NCI-H2029 treated with DMSO at 0.1 percent for 48 hours (cell line): ENCODE measurements around the gene CLDN15.
A peak's percentile ranks its signal among the peaks of the same experiment; 100 is the strongest.
"Not testable (repeated sequence)": the region's sequence is repeated elsewhere in the genome, so short reads cannot be mapped to it uniquely, and the experiment has no call there.

ENCODE experiments used
- DNase-seq: peaks from one replicate; lab custom pipeline; 2025; lab: John Stamatoyannopoulos, UW

The CLDN15 gene

GRCh38 chr7:101237206-101238067, at the start of gene CLDN15:
Gene CLDN15 (minus strand): TSS chr7:101237802. CDS start chr7:101237581, 221 bp downstream.
- no peak for DNase-seq

GRCh38 chr7:101287032-101287431, 49.4 kb upstream of the CLDN15 start:
- no peak for DNase-seq

- DNase-seq: peak; percentile 12
These were observed 48.3 kb upstream of the CLDN15 start for GRCh38 chr7:101285880-101286279.

GRCh38 chr7:101285171-101285570, 47.6 kb upstream of the CLDN15 start:
- DNase-seq: no peak

GRCh38 chr7:101280912-101281311, 43.3 kb upstream of the CLDN15 start:
- DNase-seq: not testable (repeated sequence)

- DNase-seq: no peak
These were observed 41.1 kb upstream of the CLDN15 start for GRCh38 chr7:101278461-101279292.

GRCh38 chr7:101277155-101277554, 39.6 kb upstream of the CLDN15 start:
- no peak for DNase-seq

- no peak for DNase-seq
These were observed 35.6 kb upstream of the CLDN15 start for GRCh38 chr7:101273206-101273605.

- no peak for DNase-seq
These were observed 33.4 kb upstream of the CLDN15 start for GRCh38 chr7:101271021-101271420.

- no peak for DNase-seq
These were observed 32.1 kb upstream of the CLDN15 start for GRCh38 chr7:101269664-101270063.

GRCh38 chr7:101265622-101266516, 28.3 kb upstream of the CLDN15 start:
- DNase-seq: no peak

GRCh38 chr7:101264102-101264706, 26.6 kb upstream of the CLDN15 start:
- DNase-seq: not testable (repeated sequence)

- DNase-seq: no peak
These were observed 20.7 kb upstream of the CLDN15 start for GRCh38 chr7:101258243-101258731.

GRCh38 chr7:101255796-101256195, 18.2 kb upstream of the CLDN15 start:
- DNase-seq: no peak

GRCh38 chr7:101253199-101253598, 15.6 kb upstream of the CLDN15 start:
- DNase-seq: not testable (repeated sequence)

- DNase-seq: peak; percentile 89
These were observed 14.5 kb upstream of the CLDN15 start for GRCh38 chr7:101251871-101252659.

- DNase-seq: no peak
These were observed 12.7 kb upstream of the CLDN15 start for GRCh38 chr7:101250324-101250723.

GRCh38 chr7:101248276-101248675, 10.7 kb upstream of the CLDN15 start:
- DNase-seq: no peak

- no peak for DNase-seq
These were observed 7.6 kb upstream of the CLDN15 start for GRCh38 chr7:101245147-101245668.
